HCT116 (cell line): ENCODE data around the gene TNN. TPM values are rescaled to one million over a fixed set of nuclear protein-coding genes. Genes with fewer than 3 reads are reported as not detected.

ENCODE experiments used
- ATAC-seq: fragments of 200-7000 bp; cut with Tn5 transposase; 2 replicates; pipeline ENCODE4 v1.9.1; 2020; ENCODE audit warnings: mild to moderate bottlenecking, moderate library complexity
- BruUV-seq: library from RNA; stranded (reverse); fragments of 400-500 nt; replicated peaks from 2 replicates; lab custom pipeline; 2021; lab: Mats Ljungman, UMichigan
- CTCF ChIA-PET: fragments of 300-600 bp; sonication (Branson Sonifier 250); formaldehyde crosslinking; loops from one replicate; lab custom pipeline; 2021; ENCODE audit warnings: antibody characterized with exemption; lab: Charles Lee
- POLR2A ChIA-PET: fragments of 300-600, 350-600 bp; sonication (Branson Sonifier 250); formaldehyde crosslinking; loops from one replicate; lab custom pipeline; 2021; ENCODE audit warnings: antibody characterized with exemption; lab: Charles Lee
- RAD21 ChIA-PET, 2 experiments: fragments of 300-600 bp; sonication (Branson Sonifier 250); formaldehyde crosslinking; loops; one replicate each; lab custom pipeline; 2023; ENCODE audit warnings: low total read pairs in 2 of 2; ENCODE audit not compliant: uncharacterized antibody in 2 of 2, unreplicated experiment in 2 of 2, low non-redundant PET in 1 of 2; lab: Charles Lee
- DNase-seq: peaks from one replicate; pipeline ENCODE4 v3.0.0-alpha.2; 2010; ENCODE audit warnings: low read depth, low spot score
- H2AFZ ChIP-seq: fragments of 200-600 bp; shearing (Covaris generic), sonication (generic); 2 replicates; pipeline ENCODE4 v1.6.1; 2017; ENCODE audit warnings: low read depth, mixed run types, mixed read lengths, antibody characterized with exemption, low read length; ENCODE audit not compliant: poor library complexity, severe bottlenecking
- H3K27ac ChIP-seq: 2 replicates; pipeline ENCODE4 v1.5.1; 2012; ENCODE audit warnings: low read depth, low read length
- H3K27me3 ChIP-seq: fragments of 200-600 bp; sonication (generic); 2 replicates; pipeline ENCODE4 v1.6.1; 2016; ENCODE audit warnings: mixed run types, low read length, mixed read lengths; ENCODE audit not compliant: insufficient read depth
- H3K36me3 ChIP-seq, 2 experiments: fragments of 200-500 bp in 1 of 2; fragments of 200-600 bp in 1 of 2; sonication (Bioruptor generic) in 1 of 2; sonication (generic) in 1 of 2; 2 replicates each; pipeline versions ENCODE4 v1.5.1 to v1.6.1; 2014 to 2016; ENCODE audit warnings: low read length in 2 of 2, inconsistent platforms in 1 of 2, mixed read lengths in 1 of 2, mixed run types in 1 of 2; ENCODE audit not compliant: insufficient read depth in 2 of 2, control insufficient read depth in 1 of 2
- H3K4me1 ChIP-seq, 2 experiments: fragments of 200-600 bp in 1 of 2; sonication (generic) in 1 of 2; 2 replicates each; pipeline versions ENCODE4 v1.5.1 to v1.6.1; 2012 to 2017; ENCODE audit warnings: low read length in 2 of 2, inconsistent platforms in 1 of 2, mild to moderate bottlenecking in 1 of 2, mixed read lengths in 1 of 2, mixed run types in 1 of 2, moderate library complexity in 1 of 2; ENCODE audit not compliant: insufficient read depth in 2 of 2, control insufficient read depth in 1 of 2
- H3K4me2 ChIP-seq: fragments of 200-600 bp; sonication (generic); 2 replicates; pipeline ENCODE4 v1.6.1; 2017; ENCODE audit warnings: mixed run types, low read length, mixed read lengths
- H3K4me3 ChIP-seq, 2 experiments: fragments of 200-600 bp in 1 of 2; sonication (generic) in 1 of 2; replicated peaks in 1 of 2; 2 replicates each; pipeline ENCODE4 v1.5.1; 2011 to 2016; ENCODE audit warnings: low read length in 2 of 2, control low read depth in 1 of 2, low read depth in 1 of 2, mild to moderate bottlenecking in 1 of 2, mixed read lengths in 1 of 2, mixed run types in 1 of 2
- H3K79me2 ChIP-seq: fragments of 200-600 bp; sonication (generic); 2 replicates; pipeline ENCODE4 v1.6.1; 2017; ENCODE audit warnings: mild to moderate bottlenecking, mixed run types, low read length, moderate library complexity, mixed read lengths; ENCODE audit not compliant: insufficient read depth
- H3K9ac ChIP-seq: fragments of 200-600 bp; sonication (generic); 2 replicates; pipeline ENCODE4 v1.6.1; 2016; ENCODE audit warnings: low read length, mixed read lengths
- H3K9me2 ChIP-seq: fragments of 200-600 bp; sonication (generic), shearing (Covaris generic); 2 replicates; pipeline ENCODE4 v1.6.1; 2017; ENCODE audit warnings: mixed run types, mild to moderate bottlenecking, moderate library complexity; ENCODE audit not compliant: insufficient read depth
- H3K9me3 ChIP-seq, 2 experiments: fragments of 200-500 bp in 1 of 2; fragments of 200-600 bp in 1 of 2; sonication (Bioruptor generic) in 1 of 2; sonication (generic) in 1 of 2; 2 replicates each; pipeline ENCODE4 v1.6.1; 2014 to 2017; ENCODE audit warnings: low read length in 2 of 2, mixed read lengths in 2 of 2, inconsistent platforms in 1 of 2, low read depth in 1 of 2, mild to moderate bottlenecking in 1 of 2, mixed run types in 1 of 2, moderate library complexity in 1 of 2; ENCODE audit not compliant: control insufficient read depth in 1 of 2, insufficient read depth in 1 of 2
- H4K20me1 ChIP-seq: fragments of 200-600 bp; sonication (generic), shearing (Covaris generic); 2 replicates; pipeline ENCODE4 v1.6.1; 2017; ENCODE audit warnings: mixed run types, mild to moderate bottlenecking, moderate library complexity; ENCODE audit not compliant: insufficient read depth
- CBX3 ChIP-seq: IDR thresholded peaks from 2 replicates; pipeline ENCODE4 v1.6.1; 2012; ENCODE audit warnings: low read depth
- CEBPB ChIP-seq: IDR thresholded peaks from 2 replicates; pipeline ENCODE4 v1.6.1; 2012; ENCODE audit warnings: low read depth
- CTCF ChIP-seq, 3 experiments: fragments of 200-600 bp in 1 of 3; sonication (generic) in 1 of 3; IDR thresholded peaks in 2 of 3; conservative IDR thresholded peaks in 1 of 3; 2 replicates each; pipeline ENCODE4 v1.5.1; 2012 to 2017; ENCODE audit warnings: low read depth in 2 of 3, low read length in 2 of 3, antibody characterized with exemption in 1 of 3, borderline replicate concordance in 1 of 3, control low read depth in 1 of 3, mild to moderate bottlenecking in 1 of 3, mixed read lengths in 1 of 3, mixed run types in 1 of 3, moderate library complexity in 1 of 3; ENCODE audit not compliant: insufficient read depth in 1 of 3
- ELF1 ChIP-seq: IDR thresholded peaks from 2 replicates; pipeline ENCODE4 v1.6.1; 2012; ENCODE audit warnings: low read depth, borderline replicate concordance
- EZH2 ChIP-seq: fragments of 200-600 bp; sonication (generic); IDR thresholded peaks from 2 replicates; pipeline ENCODE4 v1.6.1; 2017; ENCODE audit warnings: antibody characterized with exemption, mixed run types
- EZH2phosphoT487 ChIP-seq: fragments of 200-600 bp; IDR thresholded peaks from 2 replicates; pipeline ENCODE4 v1.6.1; 2018; ENCODE audit warnings: antibody characterized with exemption, borderline replicate concordance
- FOSL1 ChIP-seq: IDR thresholded peaks from 2 replicates; pipeline ENCODE4 v1.6.1; 2012; ENCODE audit warnings: low read depth
- MAX ChIP-seq: IDR thresholded peaks from 2 replicates; pipeline ENCODE4 v1.6.1; 2012
- POLR2AphosphoS5 ChIP-seq: IDR thresholded peaks from 2 replicates; pipeline ENCODE4 v1.6.1; 2011; ENCODE audit warnings: mild to moderate bottlenecking, low read depth, low read length, moderate library complexity
- RAD21 ChIP-seq: IDR thresholded peaks from 2 replicates; pipeline ENCODE4 v1.6.1; 2012; ENCODE audit warnings: low read depth, mild to moderate bottlenecking
- SIN3A ChIP-seq: IDR thresholded peaks from 2 replicates; pipeline ENCODE4 v1.6.1; 2012; ENCODE audit warnings: low read depth
- SP1 ChIP-seq: IDR thresholded peaks from 2 replicates; pipeline ENCODE4 v1.6.1; 2012; ENCODE audit warnings: low read depth
- TCF7L2 ChIP-seq: IDR thresholded peaks from 2 replicates; pipeline ENCODE4 v1.7.0; 2011; ENCODE audit warnings: borderline replicate concordance, inconsistent platforms; ENCODE audit not compliant: insufficient read depth, insufficient read length; ENCODE audit errors: extremely low read depth
- YY1 ChIP-seq: IDR thresholded peaks from 2 replicates; pipeline ENCODE4 v1.6.1; 2011; ENCODE audit warnings: low read length, low read depth, moderate library complexity, mild to moderate bottlenecking; ENCODE audit not compliant: insufficient replicate concordance; ENCODE audit errors: extremely low read depth
- ZFX ChIP-seq: fragments of 450-650 bp; IDR thresholded peaks from 2 replicates; pipeline ENCODE4 v1.6.1; 2017
- ZNF274 ChIP-seq: fragments of 200-500 bp; sonication (Bioruptor generic); IDR thresholded peaks from 2 replicates; pipeline ENCODE4 v1.6.1; 2014; ENCODE audit warnings: mild to moderate bottlenecking, low read depth, low read length, inconsistent platforms
- intact Hi-C: fragments of 100-400 bp; cut with micrococcal nuclease; formaldehyde crosslinking; loops from 2 replicates; pipeline ENCODE4 v1.10.0; 2022
- total RNA-seq: library from RNA; stranded (reverse); gene quantifications from one replicate; pipeline ENCODE4 v1.2.1, GENCODE V29; 2021; ENCODE audit not compliant: unreplicated experiment

TNN gene
- total RNA-seq, 1 experiment from 2014 or later = not detected

- no peak overlapping the region for H3K4me3 ChIP-seq
- no peak for DNase-seq
- peaks cover under 1% of the 10 kb centered on the region; the same call in 1 of the 2 replicates for H3K27me3 ChIP-seq
- BruUV-seq = no TSS peak
- ChIA-PET POLR2A (no interaction called here), RAD21 (no interaction called here), CTCF (no interaction called here)
- intact Hi-C loops = no loop called here
- H4K20me1 ChIP-seq = no peaks in the 10 kb centered on the region
- no peak overlapping the region for H2AFZ ChIP-seq
- no peaks in the 10 kb centered on the region for H3K9me2 ChIP-seq
- no peaks in the 10 kb centered on the region for H3K79me2 ChIP-seq
- no peak overlapping the region for H3K27ac ChIP-seq
- TF ChIP-seq ZFX (no peak), ZNF274 (no peak), MAX (no peak), RAD21 (no peak), CTCF (IDR thresholded peaks at IDR 0.05 in 2 of 3, conservative IDR thresholded peaks at IDR 0.05 in 1 of 3; ENCODE audit: borderline replicate concordance in 1 of 3, insufficient read depth in 1 of 3, low read depth in 2 of 3, low read length in 2 of 3) (no peak), YY1 (no peak), CEBPB (no peak), EZH2 (no peak), CBX3 (no peak), SP1 (no peak), TCF7L2 (no peak), POLR2AphosphoS5 (no peak), FOSL1 (no peak), EZH2phosphoT487 (no peak), ELF1 (no peak), SIN3A (no peak)
- no peaks in the 10 kb centered on the region for H3K36me3 ChIP-seq
- H3K4me2 ChIP-seq = no peak overlapping the region
- ATAC-seq = no peak
- H3K9ac ChIP-seq = no peak overlapping the region
- H3K4me1 ChIP-seq = peaks cover 0 to 8% of the 10 kb centered on the region in 2 experiments; a peak in 1 of 4 replicates
- H3K9me3 ChIP-seq = no peaks in the 10 kb centered on the region
These were observed 63.0 kb downstream of the TNN start for GRCh38 chr1:175130649-175131045.
